WTC11 (cell line): Measurements from ENCODE around the gene CTDP1. TPM values are rescaled to one million over a fixed set of nuclear protein-coding genes. Genes with fewer than 3 reads are reported as not detected.

Experiments
- ARID4B ChIP-seq: sonication (generic); formaldehyde crosslinking; IDR thresholded peaks from 2 replicates; pipeline ENCODE4 v1.8.0; 2023; ENCODE audit warnings: missing genetic modification reagents, mild to moderate bottlenecking, borderline replicate concordance
- CDX4 ChIP-seq: fragments of 250-450 bp; sonication (Bioruptor Pico); IDR thresholded peaks from 2 replicates; pipeline ENCODE4 v1.9.0; 2021; ENCODE audit warnings: moderate library complexity, mild to moderate bottlenecking, inconsistent platforms, borderline replicate concordance
- CREB1 ChIP-seq: sonication (generic); formaldehyde crosslinking; IDR thresholded peaks from 2 replicates; pipeline ENCODE4 v1.8.0; 2023; ENCODE audit warnings: mild to moderate bottlenecking, missing genetic modification reagents
- E2F4 ChIP-seq: sonication (generic); formaldehyde crosslinking; IDR thresholded peaks from 2 replicates; pipeline ENCODE4 v1.8.1; 2022; ENCODE audit warnings: low read depth, mild to moderate bottlenecking, moderate library complexity, missing genetic modification reagents, borderline replicate concordance
- FOXK1 ChIP-seq: sonication (generic); formaldehyde crosslinking; IDR thresholded peaks from 2 replicates; pipeline ENCODE4 v1.8.0; 2022; ENCODE audit warnings: mild to moderate bottlenecking, moderate library complexity, missing genetic modification reagents
- FOXP4 ChIP-seq: sonication (generic); formaldehyde crosslinking; IDR thresholded peaks from 2 replicates; pipeline ENCODE4 v1.8.0; 2022; ENCODE audit warnings: mild to moderate bottlenecking, missing genetic modification reagents
- JAZF1 ChIP-seq: fragments of 250-450 bp; sonication (Bioruptor Pico); IDR thresholded peaks from 2 replicates; pipeline ENCODE4 v1.9.0; 2021; ENCODE audit warnings: moderate library complexity, mild to moderate bottlenecking, inconsistent platforms
- KAT7 ChIP-seq: sonication (generic); formaldehyde crosslinking; IDR thresholded peaks from 2 replicates; pipeline ENCODE4 v1.8.1; 2023; ENCODE audit warnings: missing genetic modification reagents, mild to moderate bottlenecking, borderline replicate concordance
- NFATC4 ChIP-seq: fragments of 250-450 bp; sonication (Bioruptor Pico); IDR thresholded peaks from 2 replicates; pipeline ENCODE4 v1.9.0; 2021; ENCODE audit warnings: mild to moderate bottlenecking
- PRRX2 ChIP-seq: fragments of 250-450 bp; sonication (Bioruptor Pico); IDR thresholded peaks from 2 replicates; pipeline ENCODE4 v1.8.0; 2021; ENCODE audit warnings: mild to moderate bottlenecking
- RELA ChIP-seq: sonication (generic); formaldehyde crosslinking; IDR thresholded peaks from 2 replicates; pipeline ENCODE4 v1.8.1; 2022; ENCODE audit warnings: missing genetic modification reagents, mild to moderate bottlenecking, borderline replicate concordance
- SMAD4 ChIP-seq: sonication (generic); formaldehyde crosslinking; IDR thresholded peaks from 2 replicates; pipeline ENCODE4 v1.8.0; 2022; ENCODE audit warnings: mild to moderate bottlenecking, missing genetic modification reagents
- ZBTB43 ChIP-seq: sonication (generic); formaldehyde crosslinking; IDR thresholded peaks from 2 replicates; pipeline ENCODE4 v1.8.1; 2023; ENCODE audit warnings: mild to moderate bottlenecking, missing genetic modification reagents
- ZNF219 ChIP-seq: sonication (generic); formaldehyde crosslinking; IDR thresholded peaks from 2 replicates; pipeline ENCODE4 v1.8.0; 2023; ENCODE audit warnings: missing genetic modification reagents, mild to moderate bottlenecking, borderline replicate concordance
- total RNA-seq: library from RNA; stranded (reverse); gene quantifications from 3 replicates; pipeline ENCODE4 v1.2.3, GENCODE V29; 2021
- TF ChIP-seq, protein P1 (sequence below): sonication (generic); formaldehyde crosslinking; IDR thresholded peaks from 2 replicates; pipeline ENCODE4 v1.8.0; 2022; ENCODE audit warnings: mild to moderate bottlenecking, missing genetic modification reagents
- TF ChIP-seq, protein P2 (sequence below): sonication (generic); formaldehyde crosslinking; conservative IDR thresholded peaks from 2 replicates; pipeline ENCODE4 v1.8.1; 2023; ENCODE audit warnings: mild to moderate bottlenecking, low read depth, missing genetic modification reagents, moderate library complexity

CTDP1 gene
- total RNA-seq, 1 experiment from 2014 or later, result 39.7 TPM

DNA sequence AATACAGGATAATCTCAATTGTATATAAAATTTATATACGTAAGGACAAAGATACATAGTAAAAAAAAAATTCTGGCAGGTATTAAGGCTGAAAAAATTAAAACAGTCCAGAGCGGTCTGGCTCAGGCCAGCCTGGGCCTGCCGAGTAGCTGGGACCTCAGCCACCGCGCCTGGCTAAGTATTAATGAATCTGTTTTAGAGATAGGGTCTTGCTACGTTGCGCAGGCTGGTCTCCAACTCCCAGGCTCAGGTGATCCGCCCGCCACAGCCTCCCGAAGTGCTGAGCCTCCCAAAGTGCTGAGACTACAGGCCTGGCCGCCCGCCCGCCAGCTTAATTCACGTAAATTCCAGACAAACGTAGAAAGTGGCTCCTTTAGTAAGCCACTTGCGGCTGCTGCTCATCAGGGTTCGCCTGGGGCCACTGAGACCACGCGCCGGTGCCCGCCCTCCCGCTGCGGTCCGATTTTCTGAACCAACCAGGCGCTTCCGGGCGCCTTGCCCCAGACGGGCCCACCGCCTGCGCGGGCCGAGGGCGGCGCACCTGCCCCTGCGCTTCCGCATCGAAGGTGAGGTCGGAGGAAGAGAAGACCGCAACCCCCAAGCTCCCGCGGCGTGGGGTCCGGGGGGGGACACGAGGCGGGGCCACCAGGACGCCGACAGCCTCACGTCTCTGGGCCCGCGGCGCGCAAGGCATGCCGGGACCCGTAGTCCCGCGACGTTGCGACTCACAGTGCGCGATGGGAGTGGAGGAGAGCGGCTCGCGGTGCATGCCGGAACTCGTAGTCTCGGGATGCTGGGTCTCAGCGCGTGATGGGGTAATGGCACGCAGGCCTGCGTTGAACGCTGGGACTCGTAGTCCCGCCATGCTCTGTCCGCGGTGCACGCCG is 695 bp upstream of the CTDP1 start (continued):
- TF ChIP-seq ARID4B (CRISPR knock-in tag) (peak; percentile 73; the same call in 1 of the 2 replicates), RELA (CRISPR knock-in tag) (no peak), KAT7 (CRISPR knock-in tag) (no peak; the same call in 1 of the 2 replicates), SMAD4 (CRISPR knock-in tag) (peak; percentile 66; the same call in 1 of the 2 replicates), CDX4 (CRISPR knock-in tag) (no peak), FOXP4 (peak; percentile 79; the same call in 1 of the 2 replicates), JAZF1 (CRISPR knock-in tag) (no peak), PRRX2 (CRISPR knock-in tag) (no peak), NFATC4 (no peak), CREB1 (CRISPR knock-in tag) (no peak), ZNF219 (CRISPR knock-in tag) (peak; percentile 69; the same call in 1 of the 2 replicates), ZBTB43 (CRISPR knock-in tag) (0 out of 2 replicates have a peak, but pooled peaks have one; percentile 70), E2F4 (CRISPR knock-in tag) (no peak), FOXK1 (CRISPR knock-in tag) (peak; percentile 91)
- TF ChIP-seq, protein P1, sequence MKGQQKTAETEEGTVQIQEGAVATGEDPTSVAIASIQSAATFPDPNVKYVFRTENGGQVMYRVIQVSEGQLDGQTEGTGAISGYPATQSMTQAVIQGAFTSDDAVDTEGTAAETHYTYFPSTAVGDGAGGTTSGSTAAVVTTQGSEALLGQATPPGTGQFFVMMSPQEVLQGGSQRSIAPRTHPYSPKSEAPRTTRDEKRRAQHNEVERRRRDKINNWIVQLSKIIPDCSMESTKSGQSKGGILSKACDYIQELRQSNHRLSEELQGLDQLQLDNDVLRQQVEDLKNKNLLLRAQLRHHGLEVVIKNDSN, result peak; percentile 69; the same call in 1 of the 2 replicates
- TF ChIP-seq, protein P2, sequence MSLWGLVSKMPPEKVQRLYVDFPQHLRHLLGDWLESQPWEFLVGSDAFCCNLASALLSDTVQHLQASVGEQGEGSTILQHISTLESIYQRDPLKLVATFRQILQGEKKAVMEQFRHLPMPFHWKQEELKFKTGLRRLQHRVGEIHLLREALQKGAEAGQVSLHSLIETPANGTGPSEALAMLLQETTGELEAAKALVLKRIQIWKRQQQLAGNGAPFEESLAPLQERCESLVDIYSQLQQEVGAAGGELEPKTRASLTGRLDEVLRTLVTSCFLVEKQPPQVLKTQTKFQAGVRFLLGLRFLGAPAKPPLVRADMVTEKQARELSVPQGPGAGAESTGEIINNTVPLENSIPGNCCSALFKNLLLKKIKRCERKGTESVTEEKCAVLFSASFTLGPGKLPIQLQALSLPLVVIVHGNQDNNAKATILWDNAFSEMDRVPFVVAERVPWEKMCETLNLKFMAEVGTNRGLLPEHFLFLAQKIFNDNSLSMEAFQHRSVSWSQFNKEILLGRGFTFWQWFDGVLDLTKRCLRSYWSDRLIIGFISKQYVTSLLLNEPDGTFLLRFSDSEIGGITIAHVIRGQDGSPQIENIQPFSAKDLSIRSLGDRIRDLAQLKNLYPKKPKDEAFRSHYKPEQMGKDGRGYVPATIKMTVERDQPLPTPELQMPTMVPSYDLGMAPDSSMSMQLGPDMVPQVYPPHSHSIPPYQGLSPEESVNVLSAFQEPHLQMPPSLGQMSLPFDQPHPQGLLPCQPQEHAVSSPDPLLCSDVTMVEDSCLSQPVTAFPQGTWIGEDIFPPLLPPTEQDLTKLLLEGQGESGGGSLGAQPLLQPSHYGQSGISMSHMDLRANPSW, result no peak
